Activated CD8-positive, alpha-beta T cell treated with anti-CD3 and anti-CD28 coated beads for 36 hours (primary cell): ENCODE measurements around the gene PEA15. TPM values are rescaled to one million over a fixed set of nuclear protein-coding genes. Genes with fewer than 3 reads are reported as not detected.

Source experiments
- ATAC-seq: fragments of 200-7000 bp; cut with Tn5 transposase; one replicate; pipeline ENCODE4 v1.10.0; 2021; ENCODE audit warnings: mild to moderate bottlenecking, moderate library complexity
- CTCF ChIA-PET: fragments of 350-600 bp; sonication (Branson Sonifier 250); formaldehyde crosslinking; loops from one replicate; lab custom pipeline; 2021; ENCODE audit warnings: antibody characterized with exemption; lab: Charles Lee
- POLR2A ChIA-PET: fragments of 350-600 bp; sonication (Branson Sonifier 250); formaldehyde crosslinking; loops from one replicate; lab custom pipeline; 2021; ENCODE audit warnings: antibody characterized with exemption; lab: Charles Lee
- DNase-seq: peaks from one replicate; pipeline ENCODE4 v3.0.0-alpha.2; 2020
- H3K27ac Mint-ChIP-seq: one replicate; pipeline ENCODE4 v1.8.0; 2021; ENCODE audit warnings: mild to moderate bottlenecking, mixed read lengths
- H3K27me3 Mint-ChIP-seq: one replicate; pipeline ENCODE4 v1.8.0; 2021; ENCODE audit warnings: mixed read lengths
- H3K36me3 Mint-ChIP-seq: one replicate; pipeline ENCODE4 v1.8.0; 2021; ENCODE audit warnings: low read depth, mixed read lengths
- H3K4me1 Mint-ChIP-seq: one replicate; pipeline ENCODE4 v1.8.0; 2021; ENCODE audit warnings: low read depth, mixed read lengths
- H3K4me3 Mint-ChIP-seq: one replicate; pipeline ENCODE4 v1.8.0; 2021; ENCODE audit warnings: mild to moderate bottlenecking, moderate library complexity, mixed read lengths
- H3K9me3 Mint-ChIP-seq: one replicate; pipeline ENCODE4 v1.8.0; 2021; ENCODE audit warnings: mixed read lengths
- intact Hi-C: fragments of 100-400 bp; cut with micrococcal nuclease; formaldehyde crosslinking; loops from one replicate; pipeline ENCODE4 v1.10.0; 2022
- total RNA-seq, 2 experiments: library from RNA; stranded (reverse); gene quantifications; one replicate each; pipeline ENCODE4 v1.2.3, GENCODE V29; 2021
- TF ChIP-seq, protein P1 (sequence below): fragments of 200-600 bp; IDR thresholded peaks from one replicate; pipeline ENCODE4 v1.8.0; 2022; ENCODE audit warnings: antibody characterized with exemption, mild to moderate bottlenecking

The PEA15 gene
- total RNA-seq, 2 experiments from 2014 or later, result 31.8 to 34.1 TPM

DNA sequence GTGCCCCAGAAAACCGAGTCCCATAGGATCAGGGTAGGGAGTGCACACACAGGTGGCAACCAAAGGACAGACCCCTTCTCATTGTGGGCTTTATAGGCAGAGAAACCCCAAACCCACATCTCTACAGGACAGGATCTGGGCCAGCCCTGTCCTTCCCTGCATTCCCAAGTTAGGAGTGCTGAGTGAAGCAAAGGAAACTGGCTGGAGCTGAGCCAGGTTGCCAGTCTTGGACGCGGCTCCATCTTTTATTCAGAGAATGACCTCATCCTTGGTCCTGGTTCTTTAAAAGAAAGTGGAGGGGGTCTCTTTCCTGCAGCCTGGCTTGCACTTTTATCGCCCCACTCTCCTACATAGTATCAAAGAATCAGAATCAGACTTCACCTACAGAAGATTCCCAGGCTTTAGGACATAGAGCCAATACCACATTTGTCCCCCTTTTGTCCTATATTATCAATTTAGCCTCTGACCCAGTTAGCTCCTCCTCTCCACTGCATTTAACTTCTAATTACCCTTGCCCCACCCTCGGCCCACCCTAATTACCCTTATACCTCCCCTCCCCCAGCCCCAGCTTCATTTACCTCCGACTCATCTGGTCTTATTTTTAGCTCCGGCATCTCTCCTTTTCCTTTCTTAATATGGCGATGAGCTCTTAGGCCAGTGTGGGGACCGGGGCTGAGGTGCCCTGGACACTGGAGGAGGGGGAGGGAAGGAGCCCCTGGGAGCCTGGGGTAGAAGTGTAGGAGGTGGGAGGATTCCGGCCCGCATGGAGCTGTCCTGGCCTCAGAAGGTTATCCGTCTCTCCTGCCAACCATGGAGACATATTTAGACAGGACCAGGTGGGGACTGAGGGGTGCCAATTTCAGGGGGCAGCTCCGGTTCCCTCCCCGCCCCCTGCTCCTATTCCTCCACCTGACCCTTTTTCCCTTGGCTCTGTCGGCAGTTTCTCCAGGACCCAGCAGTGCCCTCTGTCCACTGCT, 15.2 kb upstream of the PEA15 start, which contains the start of gene CASQ1:
Gene CASQ1 (plus strand): TSS at position 927 of the 977 bp plus-strand sequence. CDS start 177 bp downstream, outside the sequence.
- Mint-ChIP-seq H3K27ac (no peak within 1 kb of the TSS), H3K4me1 (no peaks in the 10 kb centered on the region), H3K9me3 (no peaks in the 10 kb centered on the region), H3K27me3 (peaks cover 2% of the 10 kb centered on the region), H3K4me3 (no peak within 1 kb of the TSS), H3K36me3 (no peaks in the 10 kb centered on the region)
- ChIA-PET POLR2A (interaction anchor here (0.9 kb wide), 1 partner anchor 103 kb away, joined by 3 read pairs; no protein-coding TSS in a partner anchor), CTCF (interaction anchor here (0.9 to 5.3 kb wide), 8 partner anchors 11 to 186 kb away, joined by 3 to 102 read pairs (median 14); no protein-coding TSS in a partner anchor)
- TF ChIP-seq, protein P1, sequence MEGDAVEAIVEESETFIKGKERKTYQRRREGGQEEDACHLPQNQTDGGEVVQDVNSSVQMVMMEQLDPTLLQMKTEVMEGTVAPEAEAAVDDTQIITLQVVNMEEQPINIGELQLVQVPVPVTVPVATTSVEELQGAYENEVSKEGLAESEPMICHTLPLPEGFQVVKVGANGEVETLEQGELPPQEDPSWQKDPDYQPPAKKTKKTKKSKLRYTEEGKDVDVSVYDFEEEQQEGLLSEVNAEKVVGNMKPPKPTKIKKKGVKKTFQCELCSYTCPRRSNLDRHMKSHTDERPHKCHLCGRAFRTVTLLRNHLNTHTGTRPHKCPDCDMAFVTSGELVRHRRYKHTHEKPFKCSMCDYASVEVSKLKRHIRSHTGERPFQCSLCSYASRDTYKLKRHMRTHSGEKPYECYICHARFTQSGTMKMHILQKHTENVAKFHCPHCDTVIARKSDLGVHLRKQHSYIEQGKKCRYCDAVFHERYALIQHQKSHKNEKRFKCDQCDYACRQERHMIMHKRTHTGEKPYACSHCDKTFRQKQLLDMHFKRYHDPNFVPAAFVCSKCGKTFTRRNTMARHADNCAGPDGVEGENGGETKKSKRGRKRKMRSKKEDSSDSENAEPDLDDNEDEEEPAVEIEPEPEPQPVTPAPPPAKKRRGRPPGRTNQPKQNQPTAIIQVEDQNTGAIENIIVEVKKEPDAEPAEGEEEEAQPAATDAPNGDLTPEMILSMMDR, result no peak
- ATAC-seq (no peak), DNase-seq (no peak)
- intact Hi-C loops, result loop anchor here (10.0 kb wide), 1 partner anchor 185 kb away; no protein-coding TSS in a partner anchor

DNA sequence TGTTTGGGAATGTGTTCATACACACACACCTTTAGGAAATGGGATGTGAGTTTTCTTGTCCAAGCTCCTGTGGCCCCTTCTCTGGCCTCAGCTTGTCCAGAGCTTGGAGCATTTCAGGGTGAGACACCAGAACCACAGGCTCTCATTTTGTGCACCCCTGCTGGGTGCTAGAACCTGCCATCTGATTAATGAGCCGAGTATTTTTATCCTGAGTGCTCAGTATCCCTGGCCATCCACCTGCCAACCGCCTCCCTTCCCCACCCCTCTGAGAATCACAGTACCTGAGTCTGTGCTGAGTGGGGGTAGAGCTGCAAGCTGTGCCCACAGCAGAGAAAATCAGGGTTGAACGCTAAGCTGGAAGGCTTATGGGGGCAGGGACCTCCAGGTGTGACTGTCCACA, 13.4 kb upstream of the PEA15 start:
- intact Hi-C loops, result loop anchor here (2.0 to 10.0 kb wide), 2 partner anchors 61 to 183 kb away; no protein-coding TSS in a partner anchor
- ChIA-PET POLR2A (interaction anchor here (1.2 to 1.4 kb wide), 2 partner anchors 10 to 12 kb away, joined by 3 to 4 read pairs; no protein-coding TSS in a partner anchor), CTCF (interaction anchor here (0.6 to 5.3 kb wide), 15 partner anchors 11 to 184 kb away, joined by 3 to 102 read pairs (median 4); partner anchors contain the start of gene PEA15)
- TF ChIP-seq, protein P1, result no peak
- ATAC-seq, result no peak
- Mint-ChIP-seq H3K27ac (no peak overlapping the region), H3K9me3 (no peaks in the 10 kb centered on the region), H3K27me3 (peaks cover 2% of the 10 kb centered on the region), H3K4me1 (no peaks in the 10 kb centered on the region), H3K36me3 (no peaks in the 10 kb centered on the region), H3K4me3 (no peak overlapping the region)
- no peak for DNase-seq

DNA sequence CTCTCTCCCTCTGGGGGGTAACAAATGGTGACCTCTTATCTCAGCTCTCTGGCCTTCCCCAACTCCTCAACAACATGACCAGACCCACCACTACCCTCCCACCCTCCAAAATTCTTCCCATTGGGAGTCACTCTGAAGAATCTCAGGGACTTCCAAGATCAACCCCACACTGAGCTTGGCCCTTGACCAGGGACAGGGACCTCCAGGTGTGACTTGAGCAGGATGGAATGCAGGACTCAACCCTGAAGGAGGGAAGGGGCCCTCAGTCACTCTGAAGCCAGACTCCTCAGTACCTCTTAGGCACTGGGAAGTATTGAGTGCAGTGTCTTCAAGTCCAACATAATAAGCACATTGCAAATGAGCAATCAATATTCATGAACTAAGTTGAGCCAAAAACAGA, 12.9 kb upstream of the PEA15 start:
- TF ChIP-seq, protein P1, result no peak
- Mint-ChIP-seq H3K9me3 (no peaks in the 10 kb centered on the region), H3K27me3 (peaks cover 2% of the 10 kb centered on the region), H3K27ac (no peak overlapping the region), H3K36me3 (no peaks in the 10 kb centered on the region), H3K4me1 (no peaks in the 10 kb centered on the region), H3K4me3 (no peak overlapping the region)
- ChIA-PET POLR2A (interaction anchor here (1.2 to 1.4 kb wide), 2 partner anchors 10 to 12 kb away, joined by 3 to 4 read pairs; no protein-coding TSS in a partner anchor), CTCF (interaction anchor here (1.0 to 5.3 kb wide), 17 partner anchors 11 to 184 kb away, joined by 3 to 102 read pairs (median 5); partner anchors contain the start of gene PEA15)
- intact Hi-C loops, result loop anchor here (2.0 to 10.0 kb wide), 2 partner anchors 61 to 183 kb away; no protein-coding TSS in a partner anchor
- DNase-seq, result no peak
- ATAC-seq, result no peak

DNA sequence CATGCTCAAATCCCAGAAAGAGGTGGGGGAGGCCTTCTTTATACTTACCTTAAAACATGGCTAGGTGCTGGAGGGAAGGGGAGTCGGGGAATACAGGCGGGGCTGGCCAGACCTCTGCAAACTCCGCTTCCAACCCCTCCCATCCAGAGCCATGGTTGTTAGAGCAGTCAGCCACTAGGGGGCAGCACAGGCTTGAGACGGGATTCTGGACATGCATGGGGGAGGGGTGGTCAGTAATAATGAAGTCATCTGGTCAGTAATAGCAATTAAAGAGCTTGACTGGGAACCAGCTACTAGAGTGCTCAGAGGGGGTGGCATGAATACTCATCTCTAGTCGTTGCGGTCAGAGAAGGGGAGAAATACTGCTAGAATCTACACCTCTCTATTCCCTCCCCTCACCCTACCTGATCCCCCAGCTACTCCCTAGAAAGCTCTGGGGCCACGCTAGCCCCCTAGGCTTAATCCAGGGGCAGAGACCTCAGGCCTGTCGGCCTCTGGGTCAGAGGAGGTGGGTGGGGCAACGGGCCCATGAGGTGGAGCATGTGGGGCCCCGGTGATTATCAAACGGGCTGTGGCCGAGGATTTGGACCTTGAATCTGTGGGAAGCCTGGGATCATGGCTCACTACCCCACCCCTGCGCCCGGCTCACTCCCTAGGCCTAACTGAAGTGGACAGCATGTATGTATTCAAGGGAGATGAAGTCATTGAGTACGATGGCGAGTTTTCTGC, 11.9 kb upstream of the PEA15 start:
- Mint-ChIP-seq H3K4me3 (no peak overlapping the region), H3K36me3 (no peaks in the 10 kb centered on the region), H3K9me3 (no peaks in the 10 kb centered on the region), H3K4me1 (no peaks in the 10 kb centered on the region), H3K27ac (no peak overlapping the region), H3K27me3 (peaks cover 2% of the 10 kb centered on the region)
- CTCF ChIA-PET, result interaction anchor here (0.5 to 5.3 kb wide), 55 partner anchors 9 to 269 kb away, joined by 3 to 102 read pairs (median 4); partner anchors contain the start of genes PEA15 and PEX19
- TF ChIP-seq, protein P1, result peak; percentile 94
- intact Hi-C loops, result loop anchor here (1.0 to 10.0 kb wide), 3 partner anchors 60 to 182 kb away; no protein-coding TSS in a partner anchor
- POLR2A ChIA-PET, result interaction anchor here (1.1 to 1.2 kb wide), 2 partner anchors 12 to 102 kb away, joined by 3 to 6 read pairs; partner anchors contain the start of gene PEA15
- peak; percentile 86 for DNase-seq
- ATAC-seq, result peak; percentile 93
